CD4-positive, alpha-beta T cell treated with Interleukin-17A for 1 hour (primary cell): ENCODE data around the gene FBN3.
"Not testable (repeated sequence)": the region's sequence is repeated elsewhere in the genome, so short reads cannot be mapped to it uniquely, and the experiment has no call there.

Experiments
- DNase-seq: peaks from one replicate; pipeline ENCODE4 v3.0.0-alpha.2; 2020

The FBN3 gene

DNA sequence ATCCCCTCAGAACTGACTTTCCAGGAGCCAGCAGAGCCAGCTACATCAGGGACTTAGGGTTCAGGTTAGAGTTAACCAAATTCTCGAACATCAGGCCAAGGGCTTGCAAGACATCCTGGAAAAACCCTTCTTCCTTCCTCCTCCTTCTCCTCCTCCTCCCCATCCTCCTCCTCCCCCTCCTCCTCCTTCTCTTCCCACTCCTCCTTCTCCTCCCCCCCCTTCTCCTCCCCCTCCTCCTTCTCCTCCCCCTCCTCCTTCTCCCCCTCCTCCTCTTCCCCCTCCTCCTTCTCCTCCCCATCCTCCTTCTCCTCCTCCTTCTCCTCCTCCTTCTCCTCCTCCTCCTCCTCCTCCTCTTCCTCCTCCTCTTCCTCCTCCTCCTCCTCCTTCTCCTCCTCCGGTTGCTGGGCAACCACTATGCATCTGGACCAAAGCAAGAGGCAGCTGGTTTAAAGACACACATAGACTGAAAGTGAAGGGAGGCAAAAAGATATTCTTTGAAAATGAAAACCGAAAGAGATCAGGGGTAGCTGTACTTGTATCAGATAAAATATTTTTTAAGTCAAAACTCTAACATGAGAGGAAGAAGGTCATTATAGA, 102.7 kb downstream of the FBN3 start:
- no peak for DNase-seq

DNA sequence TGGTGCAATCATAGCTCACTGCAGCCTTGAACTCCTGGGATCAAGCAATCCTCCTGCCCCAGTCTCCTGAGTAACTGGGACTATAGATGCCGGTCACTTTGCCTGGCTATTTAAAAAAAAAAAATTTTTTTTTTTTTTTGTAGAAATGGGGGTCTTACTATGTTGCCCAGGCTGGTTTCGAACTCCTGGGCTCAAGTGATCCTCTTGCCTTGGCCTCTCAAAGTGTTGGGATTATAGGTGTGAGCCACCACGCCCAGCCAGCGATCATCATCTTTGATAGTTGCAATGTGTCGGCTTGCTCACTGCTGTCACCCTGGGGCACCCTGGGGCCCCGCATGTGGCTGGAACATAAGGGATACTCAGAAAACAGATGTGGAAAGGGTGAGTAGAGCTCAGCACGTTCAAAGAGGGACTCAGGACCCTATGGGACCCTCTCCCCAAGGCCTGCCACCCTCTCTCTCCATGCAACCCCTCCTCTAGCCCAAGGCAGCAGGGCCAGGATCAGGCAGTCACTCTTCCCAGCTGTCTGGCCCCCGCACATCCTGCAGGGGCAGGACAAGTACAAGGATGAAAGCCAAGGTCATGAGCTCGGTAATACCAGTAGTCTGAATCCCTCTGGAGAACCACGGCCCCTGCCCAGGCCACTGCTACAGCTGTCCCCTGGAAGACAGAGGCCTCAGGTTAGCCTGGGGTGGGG, 103.4 kb downstream of the FBN3 start:
- DNase-seq, result no peak

DNA sequence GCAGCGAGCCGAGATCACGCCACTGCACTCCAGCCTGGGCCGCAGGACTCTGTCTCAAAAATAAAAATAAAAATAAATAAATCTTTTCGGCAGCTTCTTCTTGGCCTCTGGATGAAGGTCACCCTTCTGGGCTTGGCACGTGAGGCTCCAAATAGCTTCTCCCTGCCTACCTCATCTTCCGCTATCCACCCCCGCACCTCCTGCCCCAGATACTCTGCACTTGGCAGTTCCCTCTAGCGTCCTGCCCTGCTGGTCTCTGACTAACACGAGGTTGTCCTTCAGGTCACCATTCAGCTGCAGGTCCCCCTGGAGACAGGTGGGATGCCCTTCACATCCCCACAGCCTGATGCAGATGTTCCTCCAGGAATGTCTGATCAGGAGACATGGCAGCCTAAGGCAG, 105.4 kb downstream of the FBN3 start:
- DNase-seq, result no peak

DNA sequence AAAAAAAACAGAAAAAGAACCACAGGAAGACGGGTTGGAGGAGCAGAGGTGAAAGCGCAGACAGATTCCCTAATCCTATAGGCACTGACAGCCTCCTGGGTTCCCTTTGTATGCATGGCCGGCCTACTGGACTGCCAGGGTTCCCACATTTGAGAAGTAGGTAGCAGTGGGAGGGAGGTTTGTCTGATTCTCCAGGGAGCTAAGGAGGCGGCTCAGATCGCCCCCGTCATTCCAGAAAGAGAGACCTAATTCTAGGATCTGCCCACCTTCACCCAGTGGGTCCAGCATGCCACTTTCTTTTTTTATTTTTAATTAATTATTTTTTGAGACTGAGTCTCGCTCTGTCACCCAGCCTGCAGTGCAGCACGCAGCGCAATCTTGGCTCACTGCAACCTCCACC, 106.5 kb downstream of the FBN3 start:
- no peak for DNase-seq

DNA sequence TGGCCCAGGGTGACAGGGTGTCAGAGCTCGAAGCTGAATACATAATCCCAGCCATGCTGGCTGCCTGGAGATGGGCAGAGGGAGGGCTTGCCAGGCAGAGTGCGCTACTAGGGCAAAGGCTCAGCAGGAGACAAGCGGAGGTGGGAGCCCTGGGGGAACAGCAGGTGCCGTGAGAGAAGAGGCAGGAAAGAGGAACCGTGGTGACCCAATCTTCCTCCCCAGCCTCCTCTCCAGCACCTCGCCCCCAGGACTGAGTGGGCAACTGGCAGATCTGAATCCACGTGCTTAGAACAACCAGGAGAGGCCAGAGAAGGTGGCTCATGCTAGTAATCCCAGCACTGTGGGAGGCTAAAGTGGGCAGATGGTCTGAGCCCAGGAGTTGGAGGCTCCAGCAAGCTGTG, 107.9 kb downstream of the FBN3 start:
- no peak for DNase-seq

DNA sequence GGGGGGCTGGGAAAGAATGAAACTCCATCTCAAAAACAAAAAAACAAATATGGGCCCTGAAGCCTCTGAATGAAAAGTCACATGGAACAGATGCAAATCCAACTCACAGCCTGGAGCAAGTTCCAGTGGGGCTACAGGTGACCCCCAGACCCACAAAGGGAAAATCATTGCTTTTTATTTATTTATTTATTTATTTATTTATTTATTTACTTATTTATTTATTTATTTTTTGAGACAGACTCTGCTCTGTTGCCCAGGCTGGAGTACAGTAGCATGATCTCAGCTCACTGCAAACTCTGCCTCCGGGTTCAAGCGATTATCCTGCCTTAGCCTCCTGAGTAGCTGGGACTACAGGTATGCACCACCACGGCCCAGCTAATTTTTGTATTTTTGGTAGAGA, 110.2 kb downstream of the FBN3 start:
- no peak for DNase-seq

DNA sequence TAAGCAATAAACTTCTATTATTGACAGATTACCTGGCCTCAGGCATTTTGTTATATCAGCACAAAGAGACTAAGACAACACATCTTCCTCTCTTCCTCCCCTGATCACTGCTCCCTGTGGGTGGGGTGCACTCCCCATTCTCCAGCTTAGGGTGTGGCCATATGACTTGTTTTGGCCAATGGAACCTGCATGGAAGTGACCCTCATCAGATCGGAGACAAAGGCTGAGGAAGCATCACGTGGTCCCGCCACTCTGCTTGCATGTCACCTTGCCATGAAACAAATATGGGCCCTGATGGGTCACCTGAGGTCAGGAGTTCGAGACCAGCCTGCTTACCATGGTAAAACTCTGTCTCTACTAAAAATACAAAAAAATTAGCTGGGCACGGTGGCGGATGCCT, 110.6 kb downstream of the FBN3 start:
- no peak for DNase-seq

DNA sequence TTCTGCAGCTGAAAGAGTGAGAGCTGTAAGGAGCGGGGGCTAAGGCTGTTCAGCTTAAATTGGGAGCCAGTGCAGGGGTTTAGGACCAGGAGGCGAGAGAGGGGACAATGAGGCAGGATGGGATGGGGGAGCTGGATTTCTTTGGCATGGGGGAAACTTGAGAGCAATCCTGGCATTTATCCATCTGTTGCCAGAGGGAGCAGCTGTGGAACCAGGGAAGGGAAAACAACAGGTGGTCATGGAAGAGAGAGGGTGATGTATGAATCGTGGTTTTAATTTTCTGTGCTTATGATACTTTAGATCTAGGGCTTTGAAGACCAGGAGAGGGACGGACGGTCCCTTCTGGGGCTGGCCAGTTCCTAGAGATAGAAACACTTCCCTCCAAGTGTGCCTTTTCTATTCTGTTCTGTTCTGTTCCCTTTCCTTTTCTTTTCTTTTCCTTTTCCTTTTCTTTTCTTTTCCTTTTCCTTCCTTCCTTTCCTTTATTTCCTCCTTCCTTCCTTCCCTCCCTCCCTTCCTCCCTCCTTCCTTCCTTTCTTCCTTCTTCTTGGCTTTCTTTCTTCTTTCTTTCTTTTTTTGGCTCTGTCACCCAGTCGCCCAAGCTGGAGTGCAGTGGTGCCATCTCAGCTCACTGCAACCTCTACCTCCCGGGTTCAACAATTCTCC, 112.8 kb downstream of the FBN3 start:
- no peak for DNase-seq

DNA sequence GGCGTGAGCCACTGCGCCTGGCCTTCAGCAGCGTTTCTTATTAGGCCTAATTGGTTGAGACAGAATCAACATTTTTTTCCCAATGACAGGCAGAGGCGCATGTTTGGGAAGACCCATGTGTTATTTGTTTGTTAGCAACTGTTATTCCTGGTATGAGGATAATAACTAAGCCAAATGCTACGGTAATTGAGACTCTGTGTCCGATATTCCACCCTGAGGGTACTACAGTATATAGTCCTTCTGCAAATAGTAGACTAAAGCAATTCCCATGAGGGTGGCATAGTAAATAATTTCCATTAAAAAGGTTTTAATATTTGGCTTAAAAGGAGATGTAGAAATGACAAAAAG, 115.2 kb downstream of the FBN3 start:
- no peak for DNase-seq

DNA sequence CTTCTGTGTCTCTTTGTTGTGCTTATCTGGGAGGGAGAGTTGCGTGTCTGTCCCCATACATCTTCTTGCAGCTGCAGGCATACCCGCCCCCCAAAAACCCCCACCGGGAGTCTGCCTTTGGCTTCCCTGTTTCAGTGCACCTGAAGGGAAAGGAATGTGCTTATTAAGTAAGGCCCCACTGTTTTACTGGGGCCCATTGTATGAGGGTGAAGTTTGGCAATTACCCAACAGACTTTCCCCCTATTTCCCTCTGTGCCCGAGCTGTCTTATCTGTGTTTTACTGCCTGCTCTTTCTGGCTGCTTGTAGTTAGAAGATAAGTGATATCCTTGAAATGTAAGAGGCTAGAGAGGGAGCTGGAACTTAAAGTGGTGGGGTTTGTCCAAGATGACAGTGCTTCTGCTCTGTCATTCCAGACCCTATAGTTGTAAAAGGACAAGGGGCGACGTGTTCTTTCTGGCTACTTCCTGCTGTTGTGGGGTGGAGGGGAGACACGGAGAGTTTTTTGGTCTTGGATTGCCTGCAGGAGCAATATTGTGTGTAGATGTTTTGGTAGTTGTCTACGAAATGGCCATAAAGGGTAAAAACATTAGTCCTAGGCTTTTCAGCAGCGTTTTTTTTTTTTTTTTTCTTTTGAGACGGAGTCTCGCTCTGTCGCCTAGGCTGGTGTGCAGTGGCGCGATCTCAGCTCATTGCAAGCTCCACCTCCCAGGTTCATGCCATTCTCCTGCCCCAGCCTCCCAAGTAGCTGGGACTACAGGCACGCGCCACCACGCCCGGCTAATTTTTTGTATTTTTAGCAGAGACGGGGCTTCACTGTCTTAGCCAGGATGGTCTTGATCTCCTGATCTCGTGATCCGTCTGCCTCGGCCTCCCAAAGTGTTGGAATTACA, 115.9 kb downstream of the FBN3 start:
- not testable (repeated sequence) for DNase-seq

DNA sequence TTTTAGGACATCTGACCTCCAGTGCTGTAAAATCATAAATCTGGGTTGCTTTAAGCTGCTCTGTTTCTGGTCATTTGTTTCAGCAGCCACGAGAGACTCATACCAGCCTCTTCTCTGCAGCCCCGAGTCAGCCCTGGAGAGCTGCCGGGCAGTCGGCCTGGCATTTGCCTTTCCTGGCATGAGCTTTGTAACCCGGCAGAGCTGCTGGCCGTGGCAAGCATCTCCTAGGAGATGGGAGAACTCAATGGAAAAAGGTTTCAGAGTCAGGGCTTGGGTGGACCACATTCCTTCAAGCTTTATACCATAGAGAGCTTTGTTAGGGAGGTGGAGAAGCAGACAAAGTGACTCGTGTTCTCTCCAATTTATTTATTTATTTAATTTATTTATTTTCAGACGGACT, 118.4 kb downstream of the FBN3 start:
- no peak for DNase-seq

DNA sequence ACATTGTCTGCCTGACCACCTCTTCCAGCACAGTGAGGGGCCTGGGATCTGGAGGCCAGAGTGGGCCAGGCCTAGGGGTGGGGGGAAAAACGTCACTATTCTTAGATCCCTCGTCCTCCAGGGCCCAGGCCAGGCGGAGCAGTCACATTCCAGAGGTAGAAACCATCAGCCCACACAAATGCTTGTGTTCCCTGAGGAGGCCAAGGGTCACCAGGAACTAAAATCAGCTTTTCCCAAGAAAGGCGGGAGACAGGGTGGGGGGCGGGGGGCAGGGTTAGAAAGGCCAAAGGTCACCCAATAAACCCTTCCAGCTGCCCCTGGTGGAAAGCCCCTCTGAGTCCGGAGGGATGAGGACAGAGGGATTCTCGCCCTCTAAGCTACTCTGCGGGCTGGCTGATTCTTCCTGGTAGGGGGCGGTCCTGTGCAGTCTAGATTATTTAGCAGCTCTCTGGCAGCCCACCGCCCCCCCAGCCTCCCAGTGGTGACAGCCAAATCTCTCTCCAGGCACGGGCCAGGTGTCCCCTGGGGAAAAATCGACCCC, 120.4 kb downstream of the FBN3 start:
- DNase-seq, result no peak

DNA sequence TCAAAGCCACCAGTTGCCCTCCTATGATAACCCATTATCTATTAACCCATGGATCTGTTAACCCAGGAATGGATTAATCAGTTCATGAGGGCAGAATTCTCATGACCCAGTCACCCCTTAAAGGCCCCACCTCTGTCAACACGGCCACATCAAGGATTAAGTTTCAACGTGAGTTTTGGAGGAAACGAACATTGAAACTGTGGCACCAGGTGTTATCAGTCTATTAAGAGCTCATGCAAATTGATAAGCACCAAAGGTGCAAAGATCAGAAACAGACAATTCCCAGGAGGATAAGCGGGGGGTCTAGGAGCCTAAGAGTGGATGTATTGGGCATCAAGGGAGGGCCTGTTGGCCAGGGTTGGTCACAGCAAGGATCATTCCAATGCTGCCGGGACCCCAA, 124.1 kb downstream of the FBN3 start:
- no peak for DNase-seq

DNA sequence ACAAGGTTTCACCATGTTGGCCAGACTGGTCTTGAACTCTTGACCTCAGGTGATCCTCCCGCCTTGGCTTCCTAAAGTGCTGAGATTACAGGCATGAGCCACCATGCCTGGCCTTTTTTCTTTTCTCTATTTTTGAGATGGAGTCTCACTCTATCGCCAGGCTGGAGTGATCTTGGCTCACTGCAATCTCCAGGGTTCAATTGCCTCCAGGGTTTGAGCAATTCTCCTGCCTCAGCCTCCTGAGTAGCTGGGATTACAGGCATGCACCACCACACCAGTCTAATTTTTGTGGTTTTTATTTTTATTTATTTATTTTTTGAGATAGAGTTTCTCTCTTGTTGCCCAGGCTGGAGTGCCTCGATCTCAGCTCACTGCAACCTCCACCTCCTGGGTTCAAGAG, 125.1 kb downstream of the FBN3 start:
- not testable (repeated sequence) for DNase-seq

DNA sequence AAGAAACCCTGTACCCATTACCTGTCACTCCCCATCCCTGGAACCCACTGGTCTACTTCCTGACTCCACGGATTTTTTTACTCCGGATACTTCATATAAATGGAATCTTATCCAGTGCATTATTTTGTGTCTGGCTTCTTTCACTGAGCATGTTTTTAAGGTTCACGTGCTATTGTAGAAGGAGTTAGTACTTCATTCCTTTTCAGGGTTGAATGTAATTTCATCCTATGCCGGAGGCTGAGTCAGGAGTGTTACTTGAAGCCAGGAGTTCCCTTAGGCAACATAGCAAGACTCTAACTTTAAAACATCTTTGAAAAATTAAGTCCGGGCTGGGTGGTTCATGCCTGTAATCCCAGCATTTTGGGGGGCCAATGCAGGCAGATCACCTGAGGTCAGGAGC, 126.0 kb downstream of the FBN3 start:
- no peak for DNase-seq

DNA sequence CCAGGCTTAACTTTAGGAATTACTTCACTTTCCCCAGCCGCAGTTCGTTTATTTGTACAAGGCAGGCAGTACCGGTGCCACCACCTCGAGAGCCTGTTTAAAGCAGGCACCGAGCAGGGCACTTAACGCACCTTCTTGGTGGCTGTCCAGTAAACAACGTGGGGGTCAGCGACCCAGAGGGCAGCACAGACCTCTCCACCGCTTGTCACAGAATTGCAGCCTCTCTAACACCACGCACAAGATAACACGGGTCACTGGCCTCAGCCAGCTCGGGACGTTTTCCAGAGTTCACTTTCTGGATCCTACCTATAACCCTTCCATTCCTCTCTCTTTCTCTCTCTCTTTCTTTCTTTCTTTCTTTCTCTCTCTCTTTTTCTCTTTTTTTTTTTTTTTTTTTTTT, 127.1 kb downstream of the FBN3 start:
- DNase-seq, result no peak

DNA sequence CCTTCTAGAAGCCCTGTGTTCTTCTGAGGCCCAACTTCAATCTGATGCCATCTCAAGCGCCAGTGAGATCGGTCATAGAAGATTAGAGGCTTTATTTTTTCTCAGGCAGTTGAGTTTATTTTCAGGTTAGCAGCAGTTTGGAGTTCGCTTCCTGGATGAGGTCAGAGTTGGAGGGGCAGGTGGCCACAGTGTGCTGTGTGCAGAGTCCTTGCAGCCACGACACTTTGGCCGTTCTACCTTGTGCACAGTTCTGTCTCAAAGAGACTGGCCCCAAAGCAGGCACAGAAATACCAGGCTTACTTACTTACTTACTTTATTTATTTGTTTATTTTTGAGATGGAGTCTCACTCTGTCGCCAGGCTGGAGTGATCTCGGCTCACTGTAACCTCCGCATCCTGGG, 128.0 kb downstream of the FBN3 start:
- DNase-seq, result no peak

DNA sequence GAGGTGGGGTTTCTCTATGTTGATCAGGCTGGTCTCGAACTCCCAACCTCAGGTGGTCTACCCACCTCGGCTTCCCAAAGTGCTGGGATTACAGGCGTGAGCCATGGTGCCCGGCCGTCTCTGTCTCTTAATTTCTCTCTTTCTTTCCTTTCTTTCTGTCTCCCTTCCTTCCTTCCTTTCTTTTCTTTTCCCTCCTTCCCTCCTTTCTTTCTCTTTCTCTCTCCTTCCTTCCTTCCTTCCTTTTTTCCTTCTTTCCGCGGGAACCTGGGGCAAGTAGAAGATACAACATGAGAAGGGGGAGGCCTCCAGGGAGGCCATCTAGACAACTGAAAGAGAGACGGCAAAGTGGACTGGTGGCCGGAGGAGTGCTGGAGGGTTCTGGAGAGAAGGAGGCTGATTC, 128.7 kb downstream of the FBN3 start:
- DNase-seq, result no peak

DNA sequence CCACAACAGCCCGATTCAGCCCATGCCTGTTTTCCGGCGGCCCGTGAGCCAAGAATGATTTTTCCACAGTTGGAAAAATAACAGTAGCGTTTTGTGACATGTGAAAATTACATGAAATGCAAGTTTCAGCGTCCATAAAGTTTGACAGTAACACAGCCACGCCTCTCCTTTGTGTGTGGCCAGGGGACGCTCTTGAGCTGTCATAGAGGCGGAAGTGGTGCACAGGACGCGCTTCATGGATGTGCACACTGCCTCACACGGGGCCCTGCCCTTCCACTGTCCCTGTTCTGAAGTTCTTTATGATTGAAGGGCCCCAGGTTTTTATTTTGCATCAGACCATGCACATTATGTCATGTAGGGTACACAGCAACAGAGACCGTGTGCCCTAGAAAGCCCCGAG, 131.6 kb downstream of the FBN3 start:
- peak; percentile 50 for DNase-seq
